ENCODE results near the gene RGS17. TPM values are rescaled to one million over a fixed set of nuclear protein-coding genes. Genes with fewer than 3 reads are reported as not detected.

The RGS17 gene
- total RNA-seq, 4 donors from 2014 or later: 1.2 to 18.6 (median 3.4) TPM

GRCh38 chr6:153108315-153108714 is 22.8 kb downstream of the RGS17 start:
- no peak for DNase-seq
- H3K9me3 ChIP-seq: no peaks in the 10 kb centered on the region
- H3K36me3 ChIP-seq: no peaks in the 10 kb centered on the region
- H3K27me3 ChIP-seq: no peaks in the 10 kb centered on the region
- no peak overlapping the region for H3K4me3 ChIP-seq (replicated peaks in 1 of 3)
- no peaks in the 10 kb centered on the region for H3K4me1 ChIP-seq
- no peak for TF ChIP-seq CTCF (IDR thresholded peaks at IDR 0.05)
- TF ChIP-seq POLR2A (IDR thresholded peaks at IDR 0.05): no peak
- intact Hi-C loops (cut with DNase I): no loop called here
- no peak overlapping the region for H3K27ac ChIP-seq

GRCh38 chr6:153106021-153106420 is 25.1 kb downstream of the RGS17 start:
- H3K27me3 ChIP-seq: no peaks in the 10 kb centered on the region
- intact Hi-C loops (cut with DNase I): no loop called here
- no peaks in the 10 kb centered on the region for H3K4me1 ChIP-seq
- H3K27ac ChIP-seq: no peak overlapping the region
- WGBS, 2 donors: 77 to 84% methylated on average over 5 of the region's 5 CpGs
- TF ChIP-seq POLR2A (IDR thresholded peaks at IDR 0.05): no peak
- TF ChIP-seq CTCF (IDR thresholded peaks at IDR 0.05): no peak
- H3K9me3 ChIP-seq: no peaks in the 10 kb centered on the region
- no peaks in the 10 kb centered on the region for H3K36me3 ChIP-seq
- DNase-seq: no peak
- H3K4me3 ChIP-seq (replicated peaks in 1 of 3): no peak overlapping the region

DNA sequence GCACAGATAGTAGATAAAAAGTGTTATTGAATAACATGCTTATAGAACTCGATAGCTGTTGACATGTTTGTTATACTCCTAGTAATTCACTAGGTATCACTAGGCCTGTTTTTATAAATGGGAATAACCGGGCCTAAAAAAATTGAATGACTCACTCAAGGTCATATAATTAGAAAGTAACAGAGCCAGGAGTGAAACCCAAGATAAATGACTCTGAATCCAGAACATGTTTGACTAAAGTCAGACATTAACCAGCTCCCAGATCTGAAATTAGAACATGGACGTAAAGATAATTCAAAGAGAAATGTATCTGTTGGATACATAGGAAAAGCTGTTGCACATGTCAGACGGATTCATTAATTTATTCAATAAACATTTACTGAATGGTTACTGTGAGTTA is 26.9 kb downstream of the RGS17 start:
- DNase-seq: no peak
- TF ChIP-seq CTCF (IDR thresholded peaks at IDR 0.05): no peak
- TF ChIP-seq POLR2A (IDR thresholded peaks at IDR 0.05): no peak
- Histone ChIP-seq H3K27ac (no peak overlapping the region), H3K4me3 (replicated peaks in 1 of 3) (no peak overlapping the region), H3K27me3 (no peaks in the 10 kb centered on the region), H3K36me3 (no peaks in the 10 kb centered on the region), H3K4me1 (no peaks in the 10 kb centered on the region), H3K9me3 (no peaks in the 10 kb centered on the region)
- WGBS, 2 donors: 86 to 87% methylated on average over 4 of the region's 4 CpGs
- intact Hi-C loops (cut with DNase I): no loop called here

DNA sequence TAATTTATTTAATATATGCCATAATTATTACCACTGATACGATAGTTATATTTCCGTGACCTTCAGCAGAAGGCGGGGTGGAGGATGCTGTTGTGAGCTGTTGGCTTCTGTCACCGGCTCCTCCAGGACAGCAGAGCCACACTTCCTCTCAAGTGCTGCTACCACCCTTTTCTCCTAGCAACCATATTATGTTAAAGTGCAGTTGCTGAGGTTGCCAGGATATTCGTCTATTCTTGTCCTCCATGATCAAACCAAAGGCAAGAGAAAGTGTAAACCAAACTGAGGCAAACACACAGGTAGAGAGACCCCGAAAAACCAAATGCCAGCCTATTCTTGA is 27.8 kb downstream of the RGS17 start:
- H3K9me3 ChIP-seq: no peaks in the 10 kb centered on the region
- no peak overlapping the region for H3K4me3 ChIP-seq (replicated peaks in 1 of 3)
- H3K4me1 ChIP-seq: no peaks in the 10 kb centered on the region
- intact Hi-C loops (cut with DNase I): no loop called here
- 84 to 85% methylated on average over 6 of the region's 6 CpGs for WGBS, 2 donors
- DNase-seq: no peak
- no peaks in the 10 kb centered on the region for H3K36me3 ChIP-seq
- TF ChIP-seq POLR2A (IDR thresholded peaks at IDR 0.05): no peak
- TF ChIP-seq CTCF (IDR thresholded peaks at IDR 0.05): no peak
- no peaks in the 10 kb centered on the region for H3K27me3 ChIP-seq
- H3K27ac ChIP-seq: no peak overlapping the region

DNA sequence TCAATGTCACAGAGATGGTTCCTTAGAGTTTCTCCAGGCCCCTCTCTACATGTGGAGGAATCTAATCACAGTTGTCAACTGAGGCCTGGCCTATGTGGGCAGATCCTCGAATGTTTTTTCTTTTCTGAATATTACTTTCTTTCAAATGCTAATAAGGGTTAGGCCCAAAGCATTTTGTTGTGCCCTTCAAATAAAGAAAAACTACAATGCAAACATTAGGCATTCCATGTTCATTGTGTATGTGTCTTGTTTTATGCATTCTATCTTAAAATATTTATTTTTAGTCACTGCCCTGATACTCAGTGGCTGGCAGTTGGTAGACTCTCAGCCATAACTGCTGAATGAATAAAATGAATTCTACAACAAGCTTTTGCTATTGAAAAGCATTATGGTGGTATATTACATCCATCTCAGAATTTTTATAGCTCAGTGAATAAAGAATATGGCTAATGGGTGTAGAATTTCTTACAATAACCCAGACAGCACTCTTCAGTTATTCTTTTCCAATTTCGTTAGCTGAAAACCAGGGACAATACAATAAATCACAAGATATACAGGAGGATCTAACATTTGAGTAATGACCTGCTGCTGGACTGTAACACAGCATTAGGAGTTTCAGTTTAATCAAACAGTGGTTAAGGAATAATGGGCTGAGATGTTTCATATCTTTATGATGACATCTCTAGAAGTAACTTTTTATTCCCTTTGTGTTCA is 28.3 kb downstream of the RGS17 start:
- Histone ChIP-seq H3K27me3 (no peaks in the 10 kb centered on the region), H3K4me1 (no peaks in the 10 kb centered on the region), H3K36me3 (no peaks in the 10 kb centered on the region), H3K9me3 (no peaks in the 10 kb centered on the region), H3K27ac (no peak overlapping the region), H3K4me3 (replicated peaks in 1 of 3) (no peak overlapping the region)
- TF ChIP-seq POLR2A (IDR thresholded peaks at IDR 0.05) (no peak), CTCF (IDR thresholded peaks at IDR 0.05) (no peak)
- intact Hi-C loops (cut with DNase I): no loop called here
- 81 to 82% methylated on average over 2 of the region's 2 CpGs for WGBS, 2 donors
- DNase-seq: no peak

Measured in thyroid gland (tissue), 4 donors.